Measurements from ENCODE around the gene PGAM5. TPM values are rescaled to one million over a fixed set of nuclear protein-coding genes. Genes with fewer than 3 reads are reported as not detected.

Gene PGAM5
- total RNA-seq, result 63.7 and 66.8 TPM in 2 replicates

DNA sequence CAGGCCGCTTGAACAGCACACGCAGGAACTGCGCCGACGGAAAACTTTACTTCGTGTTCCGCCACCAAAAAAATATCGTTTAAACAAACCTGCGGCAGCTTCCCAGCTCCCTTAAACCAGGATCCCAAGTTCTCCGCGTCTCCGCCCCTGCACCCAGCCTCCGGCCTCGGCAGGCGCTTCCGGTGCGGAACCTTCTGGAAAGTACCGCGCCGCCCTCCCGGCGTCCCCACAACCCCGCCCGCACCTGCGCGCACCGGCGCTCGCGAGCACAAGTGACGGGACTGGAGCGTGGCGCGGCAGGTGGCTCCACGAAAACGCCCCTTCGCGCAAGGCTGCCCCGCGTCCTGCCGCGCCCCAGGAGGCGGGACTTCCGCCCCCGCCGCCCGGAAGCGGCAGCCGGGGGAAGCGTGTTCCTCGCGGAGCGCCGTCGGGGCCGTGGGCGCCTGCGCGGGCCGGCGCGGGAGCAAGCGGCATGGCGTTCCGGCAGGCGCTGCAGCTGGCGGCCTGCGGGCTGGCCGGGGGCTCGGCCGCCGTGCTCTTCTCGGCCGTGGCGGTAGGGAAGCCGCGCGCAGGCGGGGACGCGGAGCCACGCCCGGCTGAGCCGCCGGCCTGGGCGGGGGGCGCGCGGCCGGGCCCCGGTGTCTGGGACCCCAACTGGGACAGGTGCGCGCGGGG is at the start of gene PGAM5:
Gene PGAM5, plus strand, starts transcription at position 438 of the 675 bp plus-strand sequence. Its CDS starts 35 bp downstream, at position 473.

DNA sequence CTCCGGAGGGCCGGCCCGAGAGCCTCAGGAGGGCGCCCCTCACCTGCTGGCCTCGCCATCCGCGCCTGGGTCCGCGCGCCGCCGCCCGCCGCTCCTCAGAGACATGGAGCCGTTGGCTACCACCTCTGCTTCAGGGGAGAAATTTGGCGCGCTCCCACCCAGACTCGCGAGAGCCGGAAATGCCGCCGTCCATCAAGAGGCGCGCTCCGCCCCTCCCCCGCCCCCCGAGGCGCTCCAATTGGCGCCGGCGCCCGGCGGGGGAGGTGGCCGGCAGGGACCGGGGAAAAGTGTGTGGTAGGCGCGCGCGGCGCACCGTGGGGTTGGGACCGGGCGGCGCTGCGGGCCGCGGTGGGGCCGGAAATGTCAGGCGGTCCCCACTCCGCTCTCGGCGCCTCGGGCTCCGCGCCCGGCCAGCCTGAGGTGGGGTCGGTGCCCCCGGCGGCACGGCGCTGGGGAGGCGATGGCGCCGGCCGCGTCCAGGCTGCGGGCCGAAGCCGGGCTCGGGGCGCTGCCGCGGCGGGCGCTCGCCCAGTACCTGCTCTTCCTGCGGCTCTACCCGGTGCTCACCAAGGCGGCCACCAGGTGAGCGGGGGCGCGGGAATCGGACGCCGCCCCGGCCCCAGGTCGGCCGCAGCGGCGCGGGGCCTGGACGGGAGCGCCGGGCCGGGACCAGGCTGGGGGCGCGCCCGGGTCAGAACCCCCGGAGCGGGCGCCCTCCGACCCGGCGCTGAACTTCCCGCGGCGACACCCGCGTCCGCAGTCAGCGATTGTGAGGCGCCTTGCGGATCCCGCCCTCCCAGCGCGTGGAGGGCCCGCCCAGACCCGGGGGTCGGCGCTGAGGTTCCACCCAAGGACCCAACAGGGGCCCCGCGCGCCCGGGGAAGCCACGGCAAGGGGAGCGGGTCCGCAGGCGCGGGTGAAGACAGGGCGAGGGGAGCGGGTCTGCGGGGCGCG is 23.2 kb upstream of the PGAM5 start, which contains the start of the genes POLE and PXMP2:
Gene POLE, minus strand, starts transcription at position 132 of the 954 bp plus-strand sequence. Its CDS starts 27 bp downstream, at position 105.
Gene PXMP2, plus strand, starts transcription at position 377 of the 954 bp plus-strand sequence. Its CDS starts 84 bp downstream, at position 461.

DNA sequence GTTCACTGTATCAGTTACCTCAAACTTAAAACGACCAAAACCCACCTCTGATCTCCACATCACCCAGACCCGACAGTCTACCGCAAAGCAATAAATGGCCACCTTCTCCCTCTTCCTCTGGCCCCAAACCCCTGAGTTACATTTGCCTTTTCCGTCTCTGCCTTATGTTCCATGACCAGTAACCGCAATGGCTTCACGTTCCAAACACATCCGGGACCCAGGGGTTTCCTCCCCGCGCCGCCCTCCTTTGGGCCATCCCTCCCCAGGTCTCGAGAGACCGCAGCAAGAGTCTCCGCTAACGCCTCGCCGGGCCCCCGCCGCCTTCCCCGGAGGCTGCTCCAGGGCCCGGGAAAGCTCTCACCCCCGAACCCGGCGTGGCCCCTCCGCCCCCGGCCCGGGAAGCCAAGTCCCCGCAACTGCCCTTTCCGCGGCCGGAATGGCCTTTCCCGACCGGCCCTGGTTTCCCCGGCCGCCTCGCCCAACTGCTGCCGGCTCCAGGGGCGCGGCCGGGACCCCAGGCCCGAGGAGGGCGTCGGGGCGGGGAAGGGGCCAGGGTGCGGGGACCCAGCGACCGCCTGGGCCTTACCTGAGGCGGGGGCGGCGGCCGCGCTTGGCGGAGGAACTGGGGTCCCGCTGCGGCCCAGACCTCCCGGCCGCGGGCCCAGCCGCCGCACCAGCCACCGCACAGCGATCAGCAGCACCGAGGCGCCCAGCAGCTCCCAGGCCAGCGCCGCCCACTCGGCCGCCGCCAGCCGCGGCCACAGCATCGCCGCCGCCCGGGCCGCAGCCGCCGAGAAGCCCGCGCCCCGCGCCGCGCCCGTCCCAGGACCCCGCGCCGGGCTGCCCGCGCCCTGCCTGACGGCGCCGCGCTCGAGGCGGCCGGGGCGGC is 50.6 kb downstream of the PGAM5 start, which contains the start of gene ANKLE2:
Gene ANKLE2, minus strand, starts transcription at position 801 of the 889 bp plus-strand sequence. Its CDS starts 34 bp downstream, at position 767.

Small RNA genes lying within 50 kb of the gene (small RNA-seq; reads per million reads assigned to genes)
- 0.08 reads per million for gene RNA5SP379

Other genes with a start within 250 kb of the PGAM5 start
- 15.1 and 24.2 TPM in 2 replicates for gene FBRSL1, start 220.7 kb upstream of the PGAM5 start, total RNA-seq
- gene LRCOL1, start 100.3 kb upstream of the PGAM5 start, total RNA-seq, result 0.19 TPM in 1 of 2 replicates, not detected in the other
- not detected in 2 replicates for gene P2RX2, start 92.1 kb upstream of the PGAM5 start, total RNA-seq
- 26.5 and 37.3 TPM in 2 replicates for gene POLE, start 23.5 kb upstream of the PGAM5 start, total RNA-seq
- 11.4 and 17.0 TPM in 2 replicates for gene PXMP2, start 23.3 kb upstream of the PGAM5 start, total RNA-seq
- gene ANKLE2, start 51.0 kb downstream of the PGAM5 start, total RNA-seq, result 72.5 and 82.3 TPM in 2 replicates
- 93.4 and 100 TPM in 2 replicates for gene GOLGA3, start 118.0 kb downstream of the PGAM5 start, total RNA-seq
- 50.3 and 59.4 TPM in 2 replicates for gene CHFR, start 176.8 kb downstream of the PGAM5 start, total RNA-seq
- 6.2 and 12.3 TPM in 2 replicates for gene ZNF605, start 245.5 kb downstream of the PGAM5 start, total RNA-seq